Mesodermal cell (in vitro differentiated cells): Measurements from ENCODE around the gene HELZ.
"Not testable (repeated sequence)": the region's sequence is repeated elsewhere in the genome, so short reads cannot be mapped to it uniquely, and the experiment has no call there.

Source experiments
- H3K27ac ChIP-seq: 2 replicates; pipeline ENCODE4 v1.7.0; 2013; ENCODE audit warnings: mild to moderate bottlenecking, low read depth, low read length, moderate library complexity; ENCODE audit not compliant: severe bottlenecking
- H3K36me3 ChIP-seq: 2 replicates; pipeline ENCODE4 v1.7.1; 2013; ENCODE audit warnings: mild to moderate bottlenecking, low read length, moderate library complexity; ENCODE audit not compliant: control insufficient read depth, insufficient read depth
- H3K4me1 ChIP-seq: one replicate; pipeline ENCODE4 v1.7.1; 2013; ENCODE audit warnings: mild to moderate bottlenecking, low read length; ENCODE audit not compliant: insufficient read depth, control insufficient read depth, poor library complexity, severe bottlenecking
- H3K4me3 ChIP-seq: 2 replicates; pipeline ENCODE4 v1.7.0; 2013; ENCODE audit warnings: low read length, control low read depth, mild to moderate bottlenecking; ENCODE audit not compliant: insufficient read depth, poor library complexity, severe bottlenecking; ENCODE audit errors: extremely low read depth
- H3K9me3 ChIP-seq: 2 replicates; pipeline ENCODE4 v1.7.1; 2013; ENCODE audit warnings: mild to moderate bottlenecking, low read length, moderate library complexity; ENCODE audit not compliant: control insufficient read depth
- WGBS, 2 experiments: methylation state at CpG; one replicate each; pipeline ENCODE4 v1.1.5; 2013; ENCODE audit warnings: missing lambda C conversion rate in 2 of 2; ENCODE audit not compliant: insufficient coverage in 2 of 2; 5-methylcytosine and 5-hydroxymethylcytosine counted together

Gene HELZ

DNA sequence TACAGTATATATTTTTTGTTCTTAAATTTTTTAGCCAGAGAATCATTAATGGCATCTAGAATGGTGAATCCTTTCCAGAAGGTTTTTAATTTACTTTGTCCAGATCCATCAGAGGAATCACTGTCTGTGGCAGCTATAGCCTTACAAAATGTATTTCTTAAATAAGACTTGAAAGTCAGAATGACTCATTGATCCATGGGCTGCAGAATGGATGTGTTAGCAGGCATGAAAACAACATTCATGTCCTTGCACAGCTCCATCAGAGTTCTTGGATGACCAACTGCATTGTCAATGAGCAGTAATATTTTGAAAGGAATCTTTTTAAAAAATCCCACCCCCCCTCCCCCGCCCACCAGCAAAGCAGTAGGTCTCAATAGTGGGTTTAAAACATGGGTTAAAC is 149.2 kb downstream of the HELZ start:
- no peak overlapping the region for H3K27ac ChIP-seq
- no peak overlapping the region for H3K4me3 ChIP-seq
- H3K4me1 ChIP-seq, result no peaks in the 10 kb centered on the region
- no CpG with 5 or more reads among the region's 1 CpG for WGBS, 2 experiments
- no peaks in the 10 kb centered on the region for H3K9me3 ChIP-seq
- peaks cover 4% of the 10 kb centered on the region for H3K36me3 ChIP-seq

DNA sequence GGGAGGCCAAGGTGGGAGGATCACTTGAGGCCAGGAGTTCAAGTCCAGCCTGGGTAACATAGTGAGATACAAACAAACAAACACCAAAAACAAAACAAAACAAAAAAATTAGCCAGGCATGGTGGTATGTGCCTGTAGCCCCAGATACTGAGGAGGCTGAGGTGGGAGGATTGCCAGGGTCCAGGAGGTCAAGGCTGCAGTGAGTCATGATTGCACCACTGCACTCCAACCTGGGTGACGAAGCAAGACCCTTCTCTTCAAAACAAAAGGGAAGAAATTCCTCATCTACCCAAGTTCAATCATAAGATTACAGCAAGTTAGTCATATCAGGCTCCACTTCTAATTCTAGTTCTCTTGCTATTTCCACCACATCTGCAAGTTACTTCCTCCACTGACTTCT is 149.7 kb downstream of the HELZ start:
- H3K4me1 ChIP-seq, H3K27ac ChIP-seq, H3K36me3 ChIP-seq, H3K4me3 ChIP-seq, H3K9me3 ChIP-seq: not testable (repeated sequence)
- 44 to 50% methylated on average over 1 of the region's 1 CpG for WGBS, 2 experiments

DNA sequence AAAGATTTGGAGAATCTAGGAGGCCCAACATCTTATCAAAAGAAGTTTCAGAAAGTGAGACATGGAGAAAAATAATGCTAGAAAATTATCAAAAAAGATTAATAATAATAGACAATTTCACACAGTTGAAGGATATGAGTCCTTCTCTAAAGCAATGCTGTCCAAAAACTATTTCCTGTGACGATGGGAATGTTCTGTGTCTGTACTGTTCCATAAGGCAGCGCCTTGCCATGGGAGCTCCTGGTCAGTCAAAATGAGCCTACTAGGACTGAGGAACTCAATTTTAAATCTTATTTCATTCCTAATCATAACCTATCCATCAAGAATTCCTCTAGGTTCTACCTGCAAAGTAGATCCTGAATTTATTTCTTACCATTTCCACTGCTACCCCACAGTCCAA is 151.6 kb downstream of the HELZ start:
- Histone ChIP-seq H3K36me3 (peaks cover 14% of the 10 kb centered on the region), H3K4me1 (no peaks in the 10 kb centered on the region), H3K27ac (no peak overlapping the region), H3K9me3 (no peaks in the 10 kb centered on the region), H3K4me3 (no peak overlapping the region)
- WGBS, 2 experiments, result 92 to 96% methylated on average over 2 of the region's 2 CpGs

DNA sequence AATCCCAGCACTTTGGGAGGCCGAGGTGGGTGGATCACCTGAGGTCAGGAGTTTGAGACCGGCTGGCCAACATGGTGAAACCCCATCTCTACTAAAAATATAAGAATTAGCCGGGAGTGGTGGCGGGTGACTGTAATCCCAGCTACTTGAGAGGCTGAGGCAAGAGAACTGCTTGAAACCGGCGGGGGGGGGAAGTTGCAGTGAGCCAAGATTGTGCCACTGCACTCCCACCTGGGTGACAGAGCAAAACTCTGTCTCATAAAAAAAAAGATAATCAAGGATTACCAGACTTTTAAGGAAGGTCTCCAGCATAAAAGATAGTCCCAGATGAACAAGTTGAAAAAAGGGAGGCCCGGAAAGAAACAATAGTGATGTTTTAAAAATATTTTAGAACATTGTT is 152.3 kb downstream of the HELZ start:
- H3K27ac ChIP-seq, H3K4me1 ChIP-seq, H3K4me3 ChIP-seq, H3K9me3 ChIP-seq: not testable (repeated sequence)
- H3K36me3 ChIP-seq, result peaks cover 16% of the 10 kb centered on the region
- 91 to 100% methylated on average over 1 to 4 of the region's 7 CpGs for WGBS, 2 experiments

DNA sequence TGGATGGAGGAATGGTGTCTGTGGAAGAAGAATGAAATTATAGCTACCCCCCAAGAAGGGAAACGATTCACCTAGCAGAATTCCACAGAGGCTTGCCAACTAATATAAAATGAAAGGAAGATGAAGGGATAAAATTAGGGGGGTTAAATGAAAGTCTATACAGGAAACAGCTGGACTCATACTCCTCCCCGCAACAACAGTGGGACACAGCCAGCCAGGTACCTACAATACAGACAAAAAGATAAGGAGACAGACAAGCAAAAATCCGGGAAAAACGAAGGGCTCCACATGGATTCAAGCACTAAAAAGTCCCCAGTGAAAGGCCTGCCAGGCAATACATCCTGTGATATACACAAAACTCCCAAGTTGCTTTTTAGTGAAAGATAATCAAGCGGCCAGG is 152.7 kb downstream of the HELZ start:
- Histone ChIP-seq H3K4me1 (no peaks in the 10 kb centered on the region), H3K36me3 (peaks cover 20% of the 10 kb centered on the region), H3K9me3 (no peaks in the 10 kb centered on the region), H3K27ac (no peak overlapping the region), H3K4me3 (no peak overlapping the region)
- 82 to 93% methylated on average over 2 to 3 of the region's 5 CpGs for WGBS, 2 experiments

DNA sequence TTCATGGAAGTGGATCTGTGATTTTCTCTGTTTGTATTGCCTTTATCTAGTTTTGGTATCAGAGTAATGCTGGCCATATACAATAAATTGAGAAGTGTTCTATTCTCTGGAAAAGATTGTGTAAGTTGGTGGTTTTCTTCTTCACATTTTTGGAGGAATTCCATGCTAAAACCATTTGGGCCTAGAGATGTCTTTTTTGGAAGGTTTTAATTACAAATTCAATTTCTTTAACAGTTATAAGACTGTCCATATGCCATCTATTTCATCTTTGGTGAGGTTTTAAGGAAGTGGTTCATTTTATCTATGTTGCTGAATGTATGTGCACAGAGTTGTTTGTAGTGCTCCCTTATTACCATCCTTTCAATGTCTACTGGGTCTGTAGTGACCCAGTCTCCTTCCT is 154.7 kb downstream of the HELZ start:
- H3K4me3 ChIP-seq, result no peak overlapping the region
- no peaks in the 10 kb centered on the region for H3K9me3 ChIP-seq
- peaks cover 34% of the 10 kb centered on the region for H3K36me3 ChIP-seq
- H3K4me1 ChIP-seq, result no peaks in the 10 kb centered on the region
- H3K27ac ChIP-seq, result no peak overlapping the region

DNA sequence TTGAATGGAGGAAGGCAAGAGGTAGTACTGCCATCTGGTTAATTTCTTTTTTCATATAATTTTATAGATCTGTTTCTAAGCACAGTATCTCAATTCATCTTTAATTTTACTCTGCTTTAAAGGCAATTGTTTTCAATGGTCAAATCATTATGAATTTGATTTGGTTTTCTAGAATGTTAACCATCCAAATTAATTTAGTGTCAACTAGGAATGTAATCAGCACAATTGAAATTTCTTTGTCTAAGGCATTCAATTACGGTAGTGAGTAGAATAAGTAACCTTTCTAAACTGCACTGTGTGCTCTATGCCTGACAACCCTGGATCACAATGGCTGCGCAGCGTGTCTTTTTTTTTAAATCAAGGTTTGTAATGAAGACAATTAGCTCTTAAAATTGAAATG is 156.4 kb downstream of the HELZ start:
- H3K9me3 ChIP-seq, result no peaks in the 10 kb centered on the region
- no peaks in the 10 kb centered on the region for H3K4me1 ChIP-seq
- H3K4me3 ChIP-seq, result no peak overlapping the region
- WGBS, 2 experiments, result 96% methylated on average over 3 of the region's 3 CpGs; no CpG with 5 or more reads in 1 of the 2 experiments
- no peak overlapping the region for H3K27ac ChIP-seq
- peaks cover 38% of the 10 kb centered on the region for H3K36me3 ChIP-seq

DNA sequence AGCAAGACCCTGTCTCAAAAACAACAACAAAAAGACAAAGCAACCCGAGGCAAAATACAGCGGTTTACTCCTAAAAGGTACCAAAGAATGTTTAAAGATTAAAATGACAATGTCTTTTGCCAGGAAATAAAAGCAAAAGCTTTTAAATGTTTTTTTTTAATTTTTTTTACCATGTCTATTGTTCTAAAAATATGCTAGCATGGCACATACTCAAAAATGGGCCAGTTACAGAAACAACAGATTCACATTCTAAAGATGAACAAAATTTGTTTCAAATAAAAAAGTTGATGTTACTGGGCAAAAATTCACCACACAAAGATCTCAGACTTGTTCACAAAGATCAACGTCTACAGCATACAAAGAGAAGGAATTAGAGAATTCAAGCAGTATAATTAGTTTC is 159.6 kb downstream of the HELZ start:
- Histone ChIP-seq H3K36me3 (peaks cover 42% of the 10 kb centered on the region), H3K4me1 (no peaks in the 10 kb centered on the region), H3K9me3 (no peaks in the 10 kb centered on the region), H3K27ac (no peak overlapping the region), H3K4me3 (no peak overlapping the region)
- WGBS, 2 experiments, result no CpG with 5 or more reads among the region's 3 CpGs

DNA sequence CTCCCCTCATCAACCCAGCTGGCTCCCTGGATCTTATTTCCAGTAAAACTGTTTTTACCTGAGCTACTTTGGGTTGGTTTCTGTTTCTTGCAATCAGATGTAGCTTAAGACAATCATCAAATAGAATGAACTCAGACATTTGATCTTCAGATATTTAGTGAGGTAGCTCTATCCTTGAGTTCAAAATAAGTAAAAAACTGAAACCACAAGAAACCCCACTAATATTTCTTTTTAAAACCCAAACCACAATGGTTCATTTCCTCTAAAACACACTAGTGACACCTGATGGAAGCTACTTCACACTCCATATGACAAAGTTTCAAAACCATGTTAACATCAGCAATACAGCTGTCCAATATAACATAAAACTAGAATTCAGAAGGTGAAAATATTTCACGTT is 162.9 kb downstream of the HELZ start:
- Histone ChIP-seq H3K4me3 (no peak overlapping the region), H3K27ac (no peak overlapping the region), H3K4me1 (no peaks in the 10 kb centered on the region), H3K36me3 (peaks cover 28% of the 10 kb centered on the region), H3K9me3 (no peaks in the 10 kb centered on the region)
- WGBS, 2 experiments, result no CpG with 5 or more reads among the region's 1 CpG

DNA sequence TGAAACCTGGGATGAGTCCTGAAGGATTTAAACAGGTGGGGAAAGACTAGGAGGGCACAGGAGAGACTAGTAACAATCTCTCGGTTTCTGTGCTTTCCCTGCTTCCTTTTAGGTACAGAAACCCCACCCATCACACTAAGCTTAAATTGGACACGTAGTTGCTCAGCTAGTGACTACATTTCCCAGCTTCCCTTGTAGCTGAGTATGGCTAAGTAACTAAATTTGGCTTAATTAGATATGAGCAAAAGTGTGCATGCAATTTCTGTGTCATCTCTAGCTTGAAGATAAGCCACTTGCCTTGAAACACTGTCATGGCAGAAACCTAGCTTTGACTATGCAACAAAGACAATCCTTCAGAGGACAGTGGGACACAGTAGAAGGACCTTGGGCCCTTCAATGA is 164.2 kb downstream of the HELZ start:
- Histone ChIP-seq H3K9me3 (no peaks in the 10 kb centered on the region), H3K27ac (no peak overlapping the region), H3K36me3 (peaks cover 22% of the 10 kb centered on the region), H3K4me1 (no peaks in the 10 kb centered on the region), H3K4me3 (no peak overlapping the region)
- WGBS, 2 experiments, result no CpG with 5 or more reads among the region's 2 CpGs

DNA sequence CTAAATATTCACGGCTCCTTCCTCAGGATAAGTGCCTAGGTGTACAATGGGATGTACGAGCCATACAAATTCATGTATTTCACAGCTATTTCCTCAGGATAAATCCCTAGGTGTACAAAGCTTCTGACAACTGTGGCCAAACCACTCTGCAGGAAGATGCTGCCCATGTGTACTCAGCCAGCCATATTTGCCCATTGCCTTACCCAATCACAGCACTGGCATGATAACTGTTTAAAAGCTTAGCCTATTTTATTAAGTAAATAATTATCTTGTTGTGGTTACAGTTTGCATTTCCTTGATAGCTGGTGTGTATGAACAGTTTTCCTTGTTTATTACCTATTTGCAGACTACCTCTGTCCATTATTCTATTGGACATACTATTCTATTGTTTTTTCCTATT is 165.5 kb downstream of the HELZ start:
- 83 to 100% methylated on average over 1 of the region's 2 CpGs for WGBS, 2 experiments
- Histone ChIP-seq H3K27ac (no peak overlapping the region), H3K9me3 (no peaks in the 10 kb centered on the region), H3K4me1 (no peaks in the 10 kb centered on the region), H3K4me3 (no peak overlapping the region), H3K36me3 (peaks cover 18% of the 10 kb centered on the region)

DNA sequence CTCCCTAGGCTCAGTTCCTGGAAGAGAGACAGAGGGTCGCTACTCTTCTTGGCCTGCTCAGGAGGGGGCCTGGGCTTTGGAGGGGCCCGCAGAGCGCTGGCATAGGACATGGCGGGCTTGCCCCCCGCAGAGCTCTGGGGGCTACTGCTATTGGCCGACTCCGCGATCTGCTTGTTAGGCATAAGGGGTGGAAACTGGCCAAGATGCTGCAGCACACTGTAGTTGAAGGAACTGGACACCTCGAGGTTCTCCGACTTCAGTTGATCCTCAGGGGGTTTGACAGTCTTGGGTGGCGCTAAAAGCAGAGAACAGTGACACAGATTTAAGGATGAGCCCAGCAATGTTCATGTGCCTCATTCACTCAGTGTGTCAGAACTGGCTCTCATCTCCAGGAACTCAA is 166.7 kb downstream of the HELZ start:
- Histone ChIP-seq H3K4me3 (no peak overlapping the region), H3K4me1 (no peaks in the 10 kb centered on the region), H3K9me3 (no peaks in the 10 kb centered on the region), H3K36me3 (peaks cover 13% of the 10 kb centered on the region), H3K27ac (no peak overlapping the region)
- WGBS, 2 experiments, result 94 to 95% methylated on average over 4 to 9 of the region's 11 CpGs
